Loucy (cell line): ENCODE data around the gene TMEM35A.
A peak's percentile ranks its signal among the peaks of the same experiment; 100 is the strongest.

Experiments
- H2AFZ ChIP-seq: fragments of 200-600 bp; sonication (generic); 2 replicates; pipeline ENCODE4 v1.6.0; 2016; ENCODE audit warnings: antibody characterized with exemption, mild to moderate bottlenecking, low read length, moderate library complexity
- H3F3A ChIP-seq: fragments of 200-600 bp; 2 replicates; pipeline ENCODE4 v1.6.0; 2016; ENCODE audit warnings: antibody characterized with exemption, low read depth, mild to moderate bottlenecking
- H3K27me3 ChIP-seq: fragments of 200-600 bp; sonication (generic); 2 replicates; pipeline ENCODE4 v1.6.1; 2014; ENCODE audit warnings: low read length, mild to moderate bottlenecking; ENCODE audit not compliant: insufficient read depth, poor library complexity, severe bottlenecking
- H3K36me3 ChIP-seq: fragments of 200-600 bp; sonication (generic); 2 replicates; pipeline ENCODE4 v1.6.1; 2016; ENCODE audit warnings: low read length; ENCODE audit not compliant: insufficient read depth
- H3K4me1 ChIP-seq: fragments of 200-600 bp; sonication (generic); 2 replicates; pipeline ENCODE4 v1.5.1; 2014; ENCODE audit warnings: low read length, mild to moderate bottlenecking; ENCODE audit not compliant: insufficient read depth, poor library complexity, severe bottlenecking
- H3K4me2 ChIP-seq: fragments of 200-600 bp; sonication (generic); 2 replicates; pipeline ENCODE4 v1.6.0; 2014; ENCODE audit warnings: antibody characterized with exemption, low read length, low read depth, mild to moderate bottlenecking; ENCODE audit not compliant: poor library complexity, severe bottlenecking
- H3K4me3 ChIP-seq: fragments of 200-600 bp; sonication (generic); 2 replicates; pipeline ENCODE4 v1.5.1; 2014; ENCODE audit warnings: low read length, mild to moderate bottlenecking, mixed read lengths; ENCODE audit not compliant: poor library complexity, severe bottlenecking
- H3K79me2 ChIP-seq: fragments of 200-600 bp; sonication (generic); 2 replicates; pipeline ENCODE4 v1.6.1; 2014; ENCODE audit warnings: low read length; ENCODE audit not compliant: insufficient read depth
- H3K9ac ChIP-seq: fragments of 200-600 bp; sonication (generic); 2 replicates; pipeline ENCODE4 v1.6.0; 2014; ENCODE audit warnings: mild to moderate bottlenecking, low read depth, low read length, moderate library complexity; ENCODE audit not compliant: poor library complexity, severe bottlenecking
- H3K9me2 ChIP-seq: fragments of 200-600 bp; sonication (generic); replicated peaks from 2 replicates; pipeline ENCODE4 v1.6.1; 2016; ENCODE audit warnings: low read depth, low read length, mixed read lengths
- H3K9me3 ChIP-seq: fragments of 200-600 bp; sonication (generic); 2 replicates; pipeline ENCODE4 v1.6.1; 2014; ENCODE audit warnings: mild to moderate bottlenecking, antibody characterized with exemption, low read length, low read depth; ENCODE audit not compliant: insufficient read depth
- H4K20me1 ChIP-seq: fragments of 200-600 bp; sonication (generic); 2 replicates; pipeline ENCODE4 v1.6.0; 2014; ENCODE audit warnings: antibody characterized with exemption, low read length, mild to moderate bottlenecking; ENCODE audit not compliant: insufficient read depth, poor library complexity, severe bottlenecking
- CTCF ChIP-seq: fragments of 200-600 bp; sonication (generic); conservative IDR thresholded peaks from 2 replicates; pipeline ENCODE4 v1.5.1; 2014; ENCODE audit warnings: mild to moderate bottlenecking, antibody characterized with exemption, low read length
- EZH2phosphoT487 ChIP-seq: fragments of 200-600 bp; IDR thresholded peaks from 2 replicates; pipeline ENCODE4 v1.6.1; 2018; ENCODE audit warnings: antibody characterized with exemption, mild to moderate bottlenecking, moderate library complexity, borderline replicate concordance

The TMEM35A gene

GRCh38 chrX:101091817-101092216 lies 13.1 kb downstream of the TMEM35A start:
- H3K9me3 ChIP-seq, result no peaks in the 10 kb centered on the region
- no peaks in the 10 kb centered on the region for H3K79me2 ChIP-seq
- peak overlapping the region; percentile 60; the same call in 1 of the 2 replicates for H2AFZ ChIP-seq
- H3K9ac ChIP-seq, result no peak overlapping the region
- peaks cover 4% of the 10 kb centered on the region for H3K4me1 ChIP-seq
- H3F3A ChIP-seq, result no peaks in the 10 kb centered on the region
- no peaks in the 10 kb centered on the region for H3K27me3 ChIP-seq
- H3K4me3 ChIP-seq, result no peak overlapping the region
- no peaks in the 10 kb centered on the region for H3K9me2 ChIP-seq
- no peak for TF ChIP-seq EZH2phosphoT487
- no peak for TF ChIP-seq CTCF
- no peaks in the 10 kb centered on the region for H3K36me3 ChIP-seq
- H4K20me1 ChIP-seq, result no peaks in the 10 kb centered on the region
- no peak overlapping the region for H3K4me2 ChIP-seq

DNA sequence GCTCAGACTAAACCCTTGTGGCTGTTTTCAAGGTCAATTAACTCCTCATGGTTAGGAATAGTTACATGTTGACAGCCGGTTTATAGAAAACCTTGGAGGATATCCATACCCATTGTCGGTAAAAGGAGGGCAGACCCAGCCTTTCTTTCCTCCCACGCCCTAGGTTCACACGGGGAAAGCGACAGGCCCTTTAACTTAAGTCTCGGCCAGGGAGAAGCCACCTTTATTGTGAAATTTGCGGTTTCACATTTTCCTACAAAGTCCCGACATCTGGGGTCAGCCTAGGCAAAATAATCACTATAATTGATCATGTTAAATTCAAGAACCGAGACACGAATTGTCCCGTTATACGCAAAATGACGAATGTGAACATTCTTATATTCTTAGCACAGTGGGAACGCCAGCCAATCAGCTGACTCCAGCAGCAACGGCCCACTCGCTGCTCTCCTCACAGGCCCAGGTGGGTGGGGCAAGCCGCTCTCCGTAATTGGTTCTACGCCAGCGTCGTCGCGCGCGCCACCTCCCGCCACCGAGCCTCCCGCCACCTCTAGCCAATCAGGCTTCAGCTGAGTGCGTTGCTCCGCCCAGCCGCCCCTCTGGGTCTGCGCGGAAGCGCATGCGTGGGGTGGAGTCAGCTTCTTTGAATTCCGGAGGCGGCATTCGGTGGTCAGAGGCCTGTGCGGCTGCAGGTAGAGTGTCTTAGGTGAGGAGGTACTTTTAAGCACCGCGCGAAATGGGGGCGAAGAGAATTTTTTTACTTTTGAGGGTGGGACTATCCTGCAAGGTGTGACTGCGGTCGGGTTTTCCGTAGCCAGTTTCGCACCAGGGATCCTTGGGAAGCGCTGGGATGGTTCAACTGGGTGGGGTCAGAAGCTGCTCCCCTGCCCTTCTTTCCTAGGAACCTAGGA lies 19.1 kb downstream of the TMEM35A start, which contains the start of gene CENPI:
CENPI (plus strand) TSS at position 659 of the 908 bp plus-strand sequence. CDS start 2,867 bp downstream, outside the sequence.
- Histone ChIP-seq H3F3A (no peaks in the 10 kb centered on the region), H2AFZ (peak within 1 kb of the TSS; percentile 91), H3K27me3 (no peaks in the 10 kb centered on the region), H4K20me1 (peaks cover 2% of the 10 kb centered on the region), H3K4me1 (peaks cover 13% of the 10 kb centered on the region), H3K4me3 (peak within 1 kb of the TSS; percentile 96), H3K79me2 (peaks cover 38% of the 10 kb centered on the region), H3K9me3 (no peaks in the 10 kb centered on the region), H3K9ac (peak within 1 kb of the TSS; percentile 94), H3K36me3 (no peaks in the 10 kb centered on the region), H3K4me2 (peak within 1 kb of the TSS; percentile 92), H3K9me2 (no peaks in the 10 kb centered on the region)
- no peak for TF ChIP-seq CTCF
- no peak for TF ChIP-seq EZH2phosphoT487

DNA sequence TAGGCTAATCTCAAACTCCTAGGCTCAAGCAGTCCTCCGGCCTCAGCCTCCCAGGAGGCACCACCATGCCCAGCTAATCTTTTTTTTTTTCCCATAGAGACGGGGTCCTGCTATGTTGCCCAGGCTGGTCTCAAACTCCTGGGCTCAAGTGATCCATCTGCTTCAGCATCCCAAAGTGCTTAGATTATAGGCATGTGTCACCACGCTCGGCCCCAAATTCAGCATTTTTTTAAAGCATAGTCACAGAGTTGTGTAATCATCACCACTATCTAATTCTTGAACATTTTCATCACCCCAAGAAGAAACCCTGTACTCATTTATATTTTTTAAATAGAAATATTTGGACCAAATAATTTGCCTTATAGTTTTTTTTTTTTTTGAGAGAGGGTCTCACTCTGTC lies 29.6 kb downstream of the TMEM35A start:
- no peak overlapping the region for H2AFZ ChIP-seq
- H3K79me2 ChIP-seq, result no peaks in the 10 kb centered on the region
- H3K36me3 ChIP-seq, result no peaks in the 10 kb centered on the region
- no peak overlapping the region for H3K9ac ChIP-seq
- H3K9me2 ChIP-seq, result no peaks in the 10 kb centered on the region
- no peak overlapping the region for H3K4me3 ChIP-seq
- H3K4me1 ChIP-seq, result no peaks in the 10 kb centered on the region
- no peak overlapping the region for H3K4me2 ChIP-seq
- no peaks in the 10 kb centered on the region for H3F3A ChIP-seq
- no peaks in the 10 kb centered on the region for H3K27me3 ChIP-seq
- H3K9me3 ChIP-seq, result no peaks in the 10 kb centered on the region
- TF ChIP-seq CTCF (no peak), EZH2phosphoT487 (no peak)
- no peaks in the 10 kb centered on the region for H4K20me1 ChIP-seq
